NCI-H82 (cell line): ENCODE data around the gene EMB.
"Not testable (repeated sequence)": the region's sequence is repeated elsewhere in the genome, so short reads cannot be mapped to it uniquely, and the experiment has no call there.

Source experiments
- DNase-seq: peaks from one replicate; lab custom pipeline; 2025; lab: John Stamatoyannopoulos, UW

The EMB gene

GRCh38 chr5:50440651-50441492, at the start of gene EMB:
TSS of gene EMB (minus strand) at chr5:50441288. CDS start at chr5:50441151, 137 bp downstream.
- no peak for DNase-seq

- DNase-seq, result not testable (repeated sequence)
Observed at GRCh38 chr5:50489491-50489890, 48.4 kb upstream of the EMB start.

- DNase-seq, result not testable (repeated sequence)
Observed at GRCh38 chr5:50478790-50479189, 37.7 kb upstream of the EMB start.

- no peak for DNase-seq
Observed at GRCh38 chr5:50476549-50476948, 35.5 kb upstream of the EMB start.

- DNase-seq, result not testable (repeated sequence)
Observed at GRCh38 chr5:50465015-50465414, 23.9 kb upstream of the EMB start.

- no peak for DNase-seq
Observed at GRCh38 chr5:50463726-50464125, 22.6 kb upstream of the EMB start.

- no peak for DNase-seq
Observed at GRCh38 chr5:50463047-50463446, 22.0 kb upstream of the EMB start.

- not testable (repeated sequence) for DNase-seq
Observed at GRCh38 chr5:50462579-50462978, 21.5 kb upstream of the EMB start.

GRCh38 chr5:50458372-50458771, 17.3 kb upstream of the EMB start:
- DNase-seq, result not testable (repeated sequence)

GRCh38 chr5:50449241-50449640, 8.2 kb upstream of the EMB start:
- not testable (repeated sequence) for DNase-seq

- DNase-seq, result no peak
Observed at GRCh38 chr5:50447941-50448340, 6.9 kb upstream of the EMB start.

GRCh38 chr5:50447228-50447627, 6.1 kb upstream of the EMB start:
- no peak for DNase-seq

- no peak for DNase-seq
Observed at GRCh38 chr5:50445296-50445949, 4.3 kb upstream of the EMB start.

- DNase-seq, result peak; percentile 10
Observed at GRCh38 chr5:50442559-50443539, 1.8 kb upstream of the EMB start.

GRCh38 chr5:50441493-50441955, 436 bp upstream of the EMB start:
- DNase-seq, result no peak

- DNase-seq, result no peak
Observed at GRCh38 chr5:50439221-50439620, 1.9 kb downstream of the EMB start.

GRCh38 chr5:50438060-50438459, 3.0 kb downstream of the EMB start:
- not testable (repeated sequence) for DNase-seq

GRCh38 chr5:50435168-50435567, 5.9 kb downstream of the EMB start:
- DNase-seq, result no peak

- not testable (repeated sequence) for DNase-seq
Observed at GRCh38 chr5:50431133-50431904, 9.8 kb downstream of the EMB start.

GRCh38 chr5:50423100-50423799, 17.8 kb downstream of the EMB start:
- not testable (repeated sequence) for DNase-seq
